ENCODE measurements around the gene PRCC.

The PRCC gene

DNA sequence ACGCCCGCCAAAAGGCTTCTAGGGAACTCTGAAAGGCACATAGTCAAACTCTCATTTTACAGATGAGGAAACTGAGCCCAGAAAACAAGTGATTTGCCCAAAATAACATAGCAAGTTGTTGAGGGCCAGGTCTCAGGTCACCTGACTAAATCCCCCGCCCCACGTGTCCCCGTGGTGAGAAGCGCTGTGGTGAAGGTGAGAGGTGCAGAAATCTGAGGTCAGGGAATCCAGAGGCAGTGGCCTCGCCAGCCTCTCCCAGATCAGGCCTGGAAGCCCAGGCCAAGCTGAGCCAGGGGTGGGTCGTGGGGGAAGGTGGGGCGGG lies 21.0 kb upstream of the PRCC start:
- H3K4me3 ChIP-seq (replicated peaks; ENCODE audit: low read depth, low read length) = peak overlapping the region; percentile 44; the same call in 1 of the 2 replicates
- H3K27me3 ChIP-seq (replicated peaks; ENCODE audit: control insufficient read depth, insufficient read depth, low read length) = no peaks in the 10 kb centered on the region
- TF ChIP-seq, protein P1, sequence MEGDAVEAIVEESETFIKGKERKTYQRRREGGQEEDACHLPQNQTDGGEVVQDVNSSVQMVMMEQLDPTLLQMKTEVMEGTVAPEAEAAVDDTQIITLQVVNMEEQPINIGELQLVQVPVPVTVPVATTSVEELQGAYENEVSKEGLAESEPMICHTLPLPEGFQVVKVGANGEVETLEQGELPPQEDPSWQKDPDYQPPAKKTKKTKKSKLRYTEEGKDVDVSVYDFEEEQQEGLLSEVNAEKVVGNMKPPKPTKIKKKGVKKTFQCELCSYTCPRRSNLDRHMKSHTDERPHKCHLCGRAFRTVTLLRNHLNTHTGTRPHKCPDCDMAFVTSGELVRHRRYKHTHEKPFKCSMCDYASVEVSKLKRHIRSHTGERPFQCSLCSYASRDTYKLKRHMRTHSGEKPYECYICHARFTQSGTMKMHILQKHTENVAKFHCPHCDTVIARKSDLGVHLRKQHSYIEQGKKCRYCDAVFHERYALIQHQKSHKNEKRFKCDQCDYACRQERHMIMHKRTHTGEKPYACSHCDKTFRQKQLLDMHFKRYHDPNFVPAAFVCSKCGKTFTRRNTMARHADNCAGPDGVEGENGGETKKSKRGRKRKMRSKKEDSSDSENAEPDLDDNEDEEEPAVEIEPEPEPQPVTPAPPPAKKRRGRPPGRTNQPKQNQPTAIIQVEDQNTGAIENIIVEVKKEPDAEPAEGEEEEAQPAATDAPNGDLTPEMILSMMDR (IDR thresholded peaks at IDR 0.05; ENCODE audit: insufficient read depth, low read length, poor library complexity, severe bottlenecking) = no peak
- no peak for DNase-seq (ENCODE audit: extremely low read depth, insufficient read length)
- peaks cover 14% of the 10 kb centered on the region for H3K36me3 ChIP-seq (ENCODE audit: control insufficient read depth, insufficient read depth, low read length)

DNA sequence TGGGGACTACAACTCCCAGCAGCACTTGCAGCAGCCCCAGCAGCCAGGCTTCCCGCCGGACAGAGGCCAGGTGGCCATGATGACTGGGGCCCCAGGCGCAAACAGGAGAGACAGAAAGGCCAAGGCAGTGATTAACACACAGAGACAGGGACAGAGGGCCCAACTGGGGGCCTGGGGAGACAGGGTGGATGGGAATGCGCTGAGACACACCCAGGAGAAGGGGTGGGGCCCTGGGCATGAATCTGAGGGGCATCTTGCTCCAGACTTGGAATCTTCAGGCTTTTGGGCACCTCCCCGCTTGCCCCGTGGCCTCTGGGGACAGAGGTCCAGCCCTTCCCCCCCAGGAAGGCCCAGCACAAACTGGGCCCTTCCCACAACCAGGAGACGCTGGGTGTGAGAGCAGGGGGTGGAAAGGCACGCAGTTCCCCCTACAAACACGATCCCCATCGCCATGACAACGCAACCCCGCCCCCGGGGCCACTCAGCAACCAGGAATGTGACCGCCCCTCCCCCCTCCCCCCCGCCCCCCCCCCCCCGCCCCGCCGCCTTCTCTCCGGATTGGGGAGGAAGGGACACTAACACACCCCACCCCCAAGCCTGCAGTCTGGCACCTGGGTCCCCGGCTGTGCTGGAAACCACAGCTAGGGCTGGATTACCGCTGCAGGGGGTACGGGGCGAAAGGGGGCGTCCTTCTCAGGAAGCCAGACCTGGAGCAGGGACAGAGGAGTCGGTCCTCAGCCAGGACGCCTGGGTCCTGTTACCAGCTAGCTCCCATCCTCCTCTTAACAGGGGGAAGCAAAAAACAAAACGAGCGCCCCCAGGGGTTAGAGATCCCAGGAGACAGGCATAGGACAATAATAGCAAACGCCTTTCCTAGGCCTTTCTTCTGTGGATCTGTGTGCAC lies 20.4 kb upstream of the PRCC start:
- TF ChIP-seq, protein P1 (IDR thresholded peaks at IDR 0.05; ENCODE audit: insufficient read depth, low read length, poor library complexity, severe bottlenecking) = peak; percentile 23
- peak; percentile 48 for DNase-seq (ENCODE audit: extremely low read depth, insufficient read length)
- peaks cover 14% of the 10 kb centered on the region for H3K36me3 ChIP-seq (ENCODE audit: control insufficient read depth, insufficient read depth, low read length)

DNA sequence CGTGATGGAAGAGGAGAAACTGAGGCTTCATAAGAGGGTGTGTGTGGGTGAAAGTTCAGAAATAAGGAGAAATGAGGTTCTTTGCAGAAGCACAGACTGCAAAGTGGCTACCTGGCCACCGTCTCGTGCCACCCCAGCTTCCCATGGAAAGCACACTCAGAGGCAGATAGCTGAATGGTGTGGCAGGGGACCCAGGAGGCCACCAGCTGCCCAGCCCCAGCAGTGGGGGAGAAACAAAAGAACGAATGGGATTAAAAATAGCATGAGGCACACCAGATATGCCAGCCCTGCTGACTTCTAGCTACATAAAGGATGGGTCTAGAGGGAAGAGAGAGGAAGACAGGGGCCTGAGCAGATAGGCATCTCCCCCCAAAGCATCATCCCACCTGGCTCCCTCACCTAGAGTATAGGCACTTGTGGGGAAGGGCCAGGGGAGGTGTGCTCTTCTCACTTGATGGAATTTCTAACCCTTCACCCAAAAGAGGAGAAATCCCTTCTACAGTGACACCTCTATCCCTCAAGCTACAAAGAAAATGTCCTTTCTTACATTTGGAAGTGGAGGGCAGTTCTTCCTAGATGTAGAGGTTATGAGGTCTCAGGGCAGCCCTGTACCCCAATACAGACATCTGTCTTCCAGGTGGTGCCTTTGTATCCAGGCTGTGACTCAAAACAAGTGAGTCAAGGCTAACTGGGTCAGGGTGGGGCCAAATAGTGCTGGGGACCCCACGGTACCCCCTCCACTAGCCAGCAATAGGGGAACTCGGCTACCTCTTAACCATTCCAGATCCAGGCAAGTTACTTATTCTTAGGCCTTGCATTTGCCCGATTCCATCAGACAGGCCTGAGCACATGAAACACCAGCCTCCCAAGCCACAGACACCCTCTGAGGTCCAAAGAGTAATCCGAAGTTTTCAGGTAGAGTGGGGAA lies 19.3 kb upstream of the PRCC start:
- no peaks in the 10 kb centered on the region for H3K27me3 ChIP-seq (replicated peaks; ENCODE audit: control insufficient read depth, insufficient read depth, low read length)
- peak overlapping the region; percentile 93 for H3K4me3 ChIP-seq (replicated peaks; ENCODE audit: low read depth, low read length)
- TF ChIP-seq, protein P1 (IDR thresholded peaks at IDR 0.05; ENCODE audit: insufficient read depth, low read length, poor library complexity, severe bottlenecking) = no peak
- no peak for DNase-seq (ENCODE audit: extremely low read depth, insufficient read length)
- peaks cover 12% of the 10 kb centered on the region for H3K36me3 ChIP-seq (ENCODE audit: control insufficient read depth, insufficient read depth, low read length)

More for the DNA sequence above, 20.4 kb upstream of the PRCC start:
- no peaks in the 10 kb centered on the region for H3K27me3 ChIP-seq (replicated peaks; ENCODE audit: control insufficient read depth, insufficient read depth, low read length)
- peak overlapping the region; percentile 93 for H3K4me3 ChIP-seq (replicated peaks; ENCODE audit: low read depth, low read length)

DNA sequence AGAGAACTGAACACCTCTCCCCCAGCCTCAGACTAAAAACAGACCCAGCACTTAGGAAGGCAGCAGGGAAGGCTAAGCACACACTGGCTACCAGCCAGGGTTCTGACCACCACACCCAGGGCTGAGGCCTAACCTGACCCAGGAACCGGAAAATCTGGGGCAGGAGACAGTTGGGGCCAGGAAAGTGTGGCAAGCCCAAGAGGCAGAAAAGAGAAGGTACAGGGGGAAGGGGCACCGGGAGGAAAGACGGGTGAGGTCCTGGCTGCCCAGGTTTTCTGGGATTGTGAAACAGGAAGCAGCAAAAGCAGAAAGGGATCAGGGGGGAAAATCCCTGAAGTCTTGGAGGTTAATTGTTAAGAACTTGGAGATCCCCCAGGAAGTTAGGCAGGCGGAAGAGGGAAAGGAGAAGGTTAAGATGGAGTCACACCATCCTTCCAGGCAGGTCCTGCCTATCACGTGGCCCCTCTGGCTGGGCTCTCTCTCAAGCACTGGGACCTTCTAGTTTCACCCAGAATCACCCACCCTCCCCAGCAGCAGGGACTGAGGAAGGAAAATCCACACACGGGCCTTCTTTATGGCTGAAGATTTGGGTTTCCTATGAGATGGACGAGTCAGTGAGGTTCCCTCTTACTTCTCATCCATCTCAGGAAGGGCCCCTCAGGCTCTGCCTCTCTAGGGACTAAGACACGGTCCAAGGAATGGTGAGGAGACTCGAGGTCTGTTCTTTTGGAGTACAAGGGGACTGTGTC lies 18.5 kb upstream of the PRCC start:
- no peak for DNase-seq (ENCODE audit: extremely low read depth, insufficient read length)
- Histone ChIP-seq H3K4me3 (replicated peaks; ENCODE audit: low read depth, low read length) (peak overlapping the region; percentile 93), H3K27me3 (replicated peaks; ENCODE audit: control insufficient read depth, insufficient read depth, low read length) (no peaks in the 10 kb centered on the region), H3K36me3 (ENCODE audit: control insufficient read depth, insufficient read depth, low read length) (peaks cover 5% of the 10 kb centered on the region)
- TF ChIP-seq, protein P1 (IDR thresholded peaks at IDR 0.05; ENCODE audit: insufficient read depth, low read length, poor library complexity, severe bottlenecking) = no peak

DNA sequence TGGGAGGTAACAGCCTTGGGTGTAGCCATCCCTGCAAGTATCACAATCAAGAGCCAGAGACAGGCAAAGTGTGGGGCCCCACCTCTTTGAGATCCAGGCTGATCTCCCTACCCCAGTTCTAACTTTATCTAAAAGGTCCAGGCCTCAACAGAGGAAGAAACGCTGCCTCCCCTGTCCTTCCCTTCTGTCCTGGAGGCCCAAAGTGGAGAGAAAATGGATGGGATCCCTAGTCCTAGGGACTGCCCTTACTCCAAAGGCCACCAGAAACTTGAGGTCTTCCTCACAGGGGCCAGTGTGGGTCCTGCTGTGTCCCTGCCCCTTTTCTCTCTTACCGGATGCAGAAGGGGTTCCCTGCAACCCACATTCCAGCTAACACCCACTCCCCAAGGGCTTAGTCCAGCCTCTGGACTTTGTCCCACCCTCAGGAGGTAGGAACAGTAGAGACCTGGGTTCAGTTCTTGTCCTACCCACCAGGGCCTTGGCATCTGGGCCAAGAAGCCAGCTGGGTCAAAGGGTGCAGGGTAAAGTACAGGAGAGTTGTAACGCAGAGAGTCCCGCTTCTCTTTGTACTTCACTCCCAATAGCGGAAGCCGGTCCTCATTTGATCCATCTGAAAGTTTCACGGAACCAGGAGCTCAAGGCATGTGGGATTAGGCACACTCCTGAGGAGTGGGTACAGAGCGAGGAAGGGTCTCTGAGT lies 17.8 kb upstream of the PRCC start:
- TF ChIP-seq, protein P1 (IDR thresholded peaks at IDR 0.05; ENCODE audit: insufficient read depth, low read length, poor library complexity, severe bottlenecking) = no peak
- H3K36me3 ChIP-seq (ENCODE audit: control insufficient read depth, insufficient read depth, low read length) = peaks cover 3% of the 10 kb centered on the region; the same call in 1 of the 2 replicates
- no peak for DNase-seq (ENCODE audit: extremely low read depth, insufficient read length)
- no peaks in the 10 kb centered on the region for H3K27me3 ChIP-seq (replicated peaks; ENCODE audit: control insufficient read depth, insufficient read depth, low read length)
- H3K4me3 ChIP-seq (replicated peaks; ENCODE audit: low read depth, low read length) = peak overlapping the region; percentile 93
